Breast epithelium (tissue), 4 donors: ENCODE measurements around the gene DYSF. TPM values are rescaled to one million over a fixed set of nuclear protein-coding genes. Genes with fewer than 3 reads are reported as not detected.

Experiments used
- DNase-seq, 2 donors: peaks; one replicate each; pipeline ENCODE4 v3.0.0-alpha.2; 2019; ENCODE audit warnings: low spot score in 2 of 2
- H3K27ac ChIP-seq, 2 donors: fragments of 200-600 bp; sonication (generic) in 1 of 2; one replicate each; pipeline ENCODE4 v1.5.1; 2016 to 2019; ENCODE audit warnings: mild to moderate bottlenecking in 1 of 2
- H3K27me3 ChIP-seq, 2 donors: fragments of 200-600 bp; sonication (generic) in 1 of 2; one replicate each; pipeline versions ENCODE4 v1.5.1 to v1.6.0; 2017 to 2019; ENCODE audit warnings: control low read depth in 1 of 2, mild to moderate bottlenecking in 1 of 2
- H3K36me3 ChIP-seq: fragments of 200-600 bp; one replicate; pipeline ENCODE4 v1.5.1; 2019
- H3K4me1 ChIP-seq, 2 donors: fragments of 200-600 bp; sonication (generic); one replicate each; pipeline ENCODE4 v1.5.1; 2016 to 2019; ENCODE audit warnings: control low read depth in 1 of 2
- H3K4me3 ChIP-seq, 3 donors: fragments of 200-600 bp; sonication (generic); 1 replicate in 2 of 3; 2 replicates in 1 of 3; pipeline ENCODE4 v1.5.1; 2016 to 2019; ENCODE audit warnings: mild to moderate bottlenecking in 3 of 3, moderate library complexity in 2 of 3
- H3K9me3 ChIP-seq, 2 donors: fragments of 200-600 bp; sonication (generic) in 1 of 2; one replicate each; pipeline ENCODE4 v1.5.1; 2016 to 2019; ENCODE audit warnings: control low read depth in 1 of 2
- CTCF ChIP-seq, 3 donors: fragments of 450-650 bp; IDR thresholded peaks; one replicate each; pipeline ENCODE4 v1.5.1; 2016 to 2017; ENCODE audit warnings: antibody characterized with exemption in 3 of 3, mild to moderate bottlenecking in 3 of 3, moderate library complexity in 3 of 3
- POLR2A ChIP-seq: fragments of 450-650 bp; IDR thresholded peaks from one replicate; pipeline ENCODE4 v1.6.1; 2016; ENCODE audit warnings: antibody characterized with exemption, mild to moderate bottlenecking, moderate library complexity
- POLR2AphosphoS5 ChIP-seq, 3 donors: sonication (generic); formaldehyde crosslinking; IDR thresholded peaks; one replicate each; pipeline ENCODE4 v1.6.1; 2017; ENCODE audit warnings: antibody characterized with exemption in 3 of 3
- intact Hi-C: fragments of 100-400 bp; cut with DNase I; formaldehyde crosslinking; loops from one replicate; pipeline ENCODE4 v1.15.1; 2023; ENCODE audit warnings: low total_unique reads
- total RNA-seq, 3 donors: library from RNA; depleted of rRNA; stranded (reverse); fragments of >200 nt; gene quantifications; one replicate each; pipeline ENCODE4 v1.1.0, GENCODE V29; 2016

The DYSF gene
- total RNA-seq, 3 donors from 2014 or later = 3.0 to 15.7 (median 4.8) TPM

GRCh38 chr2:71669628-71670429 lies 216.5 kb downstream of the DYSF start:
- intact Hi-C loops = no loop called here
- Histone ChIP-seq H3K27ac (no peak overlapping the region), H3K4me1 (no peaks in the 10 kb centered on the region), H3K27me3 (no peaks in the 10 kb centered on the region), H3K9me3 (no peaks in the 10 kb centered on the region), H3K4me3 (no peak overlapping the region), H3K36me3 (no peaks in the 10 kb centered on the region)
- TF ChIP-seq CTCF (IDR thresholded peaks at IDR 0.05) (no peak), POLR2A (no peak), POLR2AphosphoS5 (IDR thresholded peaks at IDR 0.05) (no peak)
- DNase-seq = no peak

GRCh38 chr2:71670430-71670795 lies 217.1 kb downstream of the DYSF start:
- no peaks in the 10 kb centered on the region for H3K4me1 ChIP-seq
- no peak overlapping the region for H3K4me3 ChIP-seq
- H3K27ac ChIP-seq = no peak overlapping the region
- no peak for DNase-seq
- no peaks in the 10 kb centered on the region for H3K36me3 ChIP-seq
- intact Hi-C loops = no loop called here
- TF ChIP-seq POLR2A (no peak), CTCF (IDR thresholded peaks at IDR 0.05) (no peak), POLR2AphosphoS5 (IDR thresholded peaks at IDR 0.05) (no peak)
- H3K27me3 ChIP-seq = no peaks in the 10 kb centered on the region
- H3K9me3 ChIP-seq = no peaks in the 10 kb centered on the region

GRCh38 chr2:71671203-71671854 lies 218.0 kb downstream of the DYSF start:
- TF ChIP-seq CTCF (IDR thresholded peaks at IDR 0.05) (no peak), POLR2AphosphoS5 (IDR thresholded peaks at IDR 0.05) (no peak), POLR2A (no peak)
- no peak overlapping the region for H3K27ac ChIP-seq
- H3K4me3 ChIP-seq = no peak overlapping the region
- H3K4me1 ChIP-seq = no peaks in the 10 kb centered on the region
- intact Hi-C loops = no loop called here
- H3K9me3 ChIP-seq = no peaks in the 10 kb centered on the region
- no peaks in the 10 kb centered on the region for H3K36me3 ChIP-seq
- no peaks in the 10 kb centered on the region for H3K27me3 ChIP-seq
- DNase-seq = no peak

- Histone ChIP-seq H3K36me3 (no peaks in the 10 kb centered on the region), H3K4me3 (no peak overlapping the region), H3K27ac (no peak overlapping the region), H3K27me3 (no peaks in the 10 kb centered on the region), H3K9me3 (no peaks in the 10 kb centered on the region), H3K4me1 (no peaks in the 10 kb centered on the region)
- TF ChIP-seq POLR2AphosphoS5 (IDR thresholded peaks at IDR 0.05) (no peak), POLR2A (no peak), CTCF (IDR thresholded peaks at IDR 0.05) (no peak)
- intact Hi-C loops = no loop called here
- no peak for DNase-seq
Observed at GRCh38 chr2:71671895-71672825, 218.8 kb downstream of the DYSF start.
